ENCODE measurements around the gene APBB2. TPM values are rescaled to one million over a fixed set of nuclear protein-coding genes. Genes with fewer than 3 reads are reported as not detected.
A peak's percentile ranks its signal among the peaks of the same experiment; 100 is the strongest.

APBB2 gene
- total RNA-seq, 2 donors from 2014 or later, result 17.4 to 56.6 TPM

DNA sequence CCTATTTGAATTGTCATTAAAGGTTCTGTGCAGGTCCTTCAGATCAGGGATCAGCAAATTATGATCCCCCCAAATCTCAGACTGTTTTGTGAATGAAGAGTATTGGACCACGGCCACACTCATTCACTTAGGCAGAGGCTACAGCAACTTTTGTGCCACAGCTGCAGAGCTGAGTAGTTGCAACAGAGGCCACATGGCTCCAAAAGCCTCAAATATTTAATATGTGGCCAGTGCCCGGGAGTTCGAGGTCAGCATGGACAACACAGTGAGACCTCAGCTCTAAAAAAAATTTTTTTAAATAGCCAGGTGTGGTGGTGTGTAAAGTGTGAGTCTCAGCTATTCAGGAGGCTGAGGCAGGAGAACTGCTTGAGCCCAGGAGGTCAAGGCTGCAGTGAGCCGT is 363.8 kb downstream of the APBB2 start:
- 89% methylated on average over 4 of the region's 4 CpGs for WGBS
- Histone ChIP-seq H3K27ac (no peak overlapping the region), H3K4me1 (replicated peaks) (no peaks in the 10 kb centered on the region), H3K4me3 (no peak overlapping the region), H3K36me3 (no peaks in the 10 kb centered on the region), H3K27me3 (replicated peaks; ENCODE audit: insufficient read depth) (no peaks in the 10 kb centered on the region), H3K9me3 (no peaks in the 10 kb centered on the region)
- intact Hi-C loops (cut with DNase I), result no loop called here
- TF ChIP-seq CTCF (IDR thresholded peaks at IDR 0.05), result no peak
- TF ChIP-seq POLR2AphosphoS5 (IDR thresholded peaks at IDR 0.05), result no peak
- no peak for DNase-seq (ENCODE audit: low spot score)

GRCh38 chr4:40848940-40849339 is 365.4 kb downstream of the APBB2 start:
- 80% methylated on average over 3 of the region's 3 CpGs for WGBS
- Histone ChIP-seq H3K4me3 (no peak overlapping the region), H3K9me3 (no peaks in the 10 kb centered on the region), H3K27me3 (replicated peaks; ENCODE audit: insufficient read depth) (no peaks in the 10 kb centered on the region), H3K27ac (no peak overlapping the region), H3K4me1 (replicated peaks) (no peaks in the 10 kb centered on the region), H3K36me3 (no peaks in the 10 kb centered on the region)
- DNase-seq (ENCODE audit: low spot score), result no peak
- TF ChIP-seq POLR2A (IDR thresholded peaks at IDR 0.05), result no peak
- no peak for TF ChIP-seq CTCF (IDR thresholded peaks at IDR 0.05)
- TF ChIP-seq POLR2AphosphoS5 (IDR thresholded peaks at IDR 0.05), result no peak
- intact Hi-C loops (cut with DNase I), result no loop called here

DNA sequence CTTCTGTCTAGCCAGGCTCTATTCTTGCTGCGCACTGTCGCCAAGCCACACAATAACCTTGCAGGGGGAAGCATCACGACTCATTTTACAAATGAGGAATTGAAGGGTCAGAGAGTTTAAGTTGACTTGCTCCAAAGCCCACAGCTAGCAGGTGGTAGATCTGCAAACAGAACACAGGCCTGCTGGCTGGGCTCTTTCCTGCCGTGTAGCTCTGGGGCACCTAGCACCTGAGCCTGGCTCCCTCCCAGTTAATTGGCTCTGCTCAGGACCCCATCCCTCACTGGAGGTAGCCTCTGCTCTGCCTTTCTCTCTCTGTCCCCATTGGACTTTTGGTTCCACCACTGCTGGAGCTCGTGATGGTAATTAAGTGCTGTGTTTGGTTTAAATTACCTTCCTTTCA is 366.1 kb downstream of the APBB2 start:
- 87% methylated on average over 5 of the region's 5 CpGs for whole genome bisulfite sequencing

DNA sequence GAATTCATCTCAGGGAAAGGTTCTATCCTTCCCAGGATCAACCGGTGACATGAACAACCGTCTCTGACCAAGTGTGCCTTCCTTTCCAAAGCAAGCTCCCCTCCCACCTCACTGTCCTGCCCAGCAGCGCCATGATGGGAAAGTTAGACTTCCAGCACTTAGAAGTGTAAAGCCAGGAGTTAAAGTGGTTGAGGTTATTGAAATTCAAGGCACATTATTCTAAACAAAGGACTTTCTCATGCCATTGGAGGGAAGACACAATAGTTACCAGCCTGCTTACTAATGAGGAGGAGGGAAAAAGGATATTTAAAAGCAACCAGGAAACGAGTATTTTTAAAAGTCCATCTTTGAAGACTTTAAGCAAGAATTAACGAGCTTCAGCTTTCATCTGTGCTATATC is 367.8 kb downstream of the APBB2 start:
- 96% methylated on average over 5 of the region's 5 CpGs for WGBS
- TF ChIP-seq CTCF (IDR thresholded peaks at IDR 0.05) (no peak), POLR2AphosphoS5 (IDR thresholded peaks at IDR 0.05) (no peak), POLR2A (IDR thresholded peaks at IDR 0.05) (no peak)
- no peaks in the 10 kb centered on the region for H3K4me1 ChIP-seq (replicated peaks)
- H3K27ac ChIP-seq, result no peak overlapping the region
- DNase-seq (ENCODE audit: low spot score), result no peak
- no peak overlapping the region for H3K4me3 ChIP-seq
- no peaks in the 10 kb centered on the region for H3K27me3 ChIP-seq (replicated peaks; ENCODE audit: insufficient read depth)
- H3K36me3 ChIP-seq, result no peaks in the 10 kb centered on the region
- no peaks in the 10 kb centered on the region for H3K9me3 ChIP-seq
- intact Hi-C loops (cut with DNase I), result no loop called here

More for the DNA sequence above, 366.1 kb downstream of the APBB2 start:
- Histone ChIP-seq H3K9me3 (no peaks in the 10 kb centered on the region), H3K4me1 (replicated peaks) (no peaks in the 10 kb centered on the region), H3K27ac (no peak overlapping the region), H3K36me3 (no peaks in the 10 kb centered on the region), H3K27me3 (replicated peaks; ENCODE audit: insufficient read depth) (no peaks in the 10 kb centered on the region), H3K4me3 (no peak overlapping the region)
- DNase-seq (ENCODE audit: low spot score), result no peak
- intact Hi-C loops (cut with DNase I), result no loop called here
- TF ChIP-seq CTCF (IDR thresholded peaks at IDR 0.05) (no peak), POLR2AphosphoS5 (IDR thresholded peaks at IDR 0.05) (no peak), POLR2A (IDR thresholded peaks at IDR 0.05) (no peak)

GRCh38 chr4:40845154-40845835 is 369.0 kb downstream of the APBB2 start:
- intact Hi-C loops (cut with DNase I), result no loop called here
- Histone ChIP-seq H3K27me3 (replicated peaks; ENCODE audit: insufficient read depth) (no peaks in the 10 kb centered on the region), H3K4me3 (no peak overlapping the region), H3K27ac (no peak overlapping the region), H3K4me1 (replicated peaks) (no peaks in the 10 kb centered on the region), H3K36me3 (no peaks in the 10 kb centered on the region), H3K9me3 (no peaks in the 10 kb centered on the region)
- 41% methylated on average over 10 of the region's 10 CpGs for WGBS
- no peak for DNase-seq (ENCODE audit: low spot score)
- TF ChIP-seq POLR2A (IDR thresholded peaks at IDR 0.05) (no peak), POLR2AphosphoS5 (IDR thresholded peaks at IDR 0.05) (peak; percentile 6)

Measured in prostate gland (tissue), 2 donors.